ENCODE data around the gene MPPE1. TPM values are rescaled to one million over a fixed set of nuclear protein-coding genes. Genes with fewer than 3 reads are reported as not detected.

MPPE1 gene
- total and polyA plus RNA-seq, 9 of the 15 experiments (the other 6 are each of a cell fraction or from before 2014, with no cell fraction given) = 10.7 to 19.5 (median 13.3) TPM

DNA sequence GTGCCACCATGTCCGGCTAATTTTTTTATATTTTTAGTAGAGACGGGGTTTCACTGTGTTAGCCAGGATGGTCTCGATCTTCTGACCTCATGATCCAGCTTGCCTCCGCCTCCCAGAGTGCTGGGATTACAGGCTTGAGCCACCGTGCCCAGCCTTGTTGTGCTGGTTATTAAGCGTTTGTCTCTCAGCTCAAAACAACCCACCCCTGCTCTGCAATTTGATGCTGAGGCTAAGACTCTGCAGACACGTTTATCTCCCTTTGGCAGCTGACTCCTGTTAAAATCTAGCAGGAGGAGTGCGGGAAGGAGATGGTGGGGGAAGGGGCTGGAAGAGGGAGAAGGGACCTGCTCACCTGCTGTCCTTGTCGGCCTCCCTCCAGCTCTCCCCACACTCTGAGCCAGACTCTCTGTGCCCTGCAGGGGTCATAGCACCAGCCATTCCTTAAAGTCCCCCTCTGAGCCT lies 43.3 kb upstream of the MPPE1 start (continued):
- TF ChIP-seq, protein P1, sequence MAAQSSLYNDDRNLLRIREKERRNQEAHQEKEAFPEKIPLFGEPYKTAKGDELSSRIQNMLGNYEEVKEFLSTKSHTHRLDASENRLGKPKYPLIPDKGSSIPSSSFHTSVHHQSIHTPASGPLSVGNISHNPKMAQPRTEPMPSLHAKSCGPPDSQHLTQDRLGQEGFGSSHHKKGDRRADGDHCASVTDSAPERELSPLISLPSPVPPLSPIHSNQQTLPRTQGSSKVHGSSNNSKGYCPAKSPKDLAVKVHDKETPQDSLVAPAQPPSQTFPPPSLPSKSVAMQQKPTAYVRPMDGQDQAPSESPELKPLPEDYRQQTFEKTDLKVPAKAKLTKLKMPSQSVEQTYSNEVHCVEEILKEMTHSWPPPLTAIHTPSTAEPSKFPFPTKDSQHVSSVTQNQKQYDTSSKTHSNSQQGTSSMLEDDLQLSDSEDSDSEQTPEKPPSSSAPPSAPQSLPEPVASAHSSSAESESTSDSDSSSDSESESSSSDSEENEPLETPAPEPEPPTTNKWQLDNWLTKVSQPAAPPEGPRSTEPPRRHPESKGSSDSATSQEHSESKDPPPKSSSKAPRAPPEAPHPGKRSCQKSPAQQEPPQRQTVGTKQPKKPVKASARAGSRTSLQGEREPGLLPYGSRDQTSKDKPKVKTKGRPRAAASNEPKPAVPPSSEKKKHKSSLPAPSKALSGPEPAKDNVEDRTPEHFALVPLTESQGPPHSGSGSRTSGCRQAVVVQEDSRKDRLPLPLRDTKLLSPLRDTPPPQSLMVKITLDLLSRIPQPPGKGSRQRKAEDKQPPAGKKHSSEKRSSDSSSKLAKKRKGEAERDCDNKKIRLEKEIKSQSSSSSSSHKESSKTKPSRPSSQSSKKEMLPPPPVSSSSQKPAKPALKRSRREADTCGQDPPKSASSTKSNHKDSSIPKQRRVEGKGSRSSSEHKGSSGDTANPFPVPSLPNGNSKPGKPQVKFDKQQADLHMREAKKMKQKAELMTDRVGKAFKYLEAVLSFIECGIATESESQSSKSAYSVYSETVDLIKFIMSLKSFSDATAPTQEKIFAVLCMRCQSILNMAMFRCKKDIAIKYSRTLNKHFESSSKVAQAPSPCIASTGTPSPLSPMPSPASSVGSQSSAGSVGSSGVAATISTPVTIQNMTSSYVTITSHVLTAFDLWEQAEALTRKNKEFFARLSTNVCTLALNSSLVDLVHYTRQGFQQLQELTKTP (IDR thresholded peaks at IDR 0.05; ENCODE audit: low read depth in 1 of 2, partially characterized antibody in 2 of 2) = no peak
- TF ChIP-seq ELF4 (CRISPR knock-in tag; IDR thresholded peaks at IDR 0.05) = no peak
- no peak for TF ChIP-seq ZNF232 (CRISPR knock-in tag; IDR thresholded peaks at IDR 0.05)
- TF ChIP-seq CHD4 (IDR thresholded peaks at IDR 0.05; ENCODE audit: insufficient read depth, insufficient replicate concordance, low read depth, low read length, poor library complexity, severe bottlenecking) = no peak
- TF ChIP-seq ZNF12 (CRISPR knock-in tag; IDR thresholded peaks at IDR 0.05) = no peak
- TF ChIP-seq BMI1 (IDR thresholded peaks at IDR 0.05; ENCODE audit: low read length) = no peak
- peak; percentile 48; the same call in 1 of the 2 replicates for TF ChIP-seq STAT5A (IDR thresholded peaks at IDR 0.05; ENCODE audit: borderline replicate concordance, low read length)
- TF ChIP-seq MXI1 (IDR thresholded peaks at IDR 0.05; ENCODE audit: low read depth, low read length) = no peak
- TF ChIP-seq, protein P2, sequence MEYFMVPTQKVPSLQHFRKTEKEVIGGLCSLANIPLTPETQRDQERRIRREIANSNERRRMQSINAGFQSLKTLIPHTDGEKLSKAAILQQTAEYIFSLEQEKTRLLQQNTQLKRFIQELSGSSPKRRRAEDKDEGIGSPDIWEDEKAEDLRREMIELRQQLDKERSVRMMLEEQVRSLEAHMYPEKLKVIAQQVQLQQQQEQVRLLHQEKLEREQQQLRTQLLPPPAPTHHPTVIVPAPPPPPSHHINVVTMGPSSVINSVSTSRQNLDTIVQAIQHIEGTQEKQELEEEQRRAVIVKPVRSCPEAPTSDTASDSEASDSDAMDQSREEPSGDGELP (CRISPR knock-in tag; IDR thresholded peaks at IDR 0.05; ENCODE audit: borderline replicate concordance) = peak; percentile 83; the same call in 1 of the 2 replicates
- no peak for TF ChIP-seq CBX2 (IDR thresholded peaks at IDR 0.05; ENCODE audit: insufficient read depth, low read length, poor library complexity, severe bottlenecking)
- peak; percentile 38 for TF ChIP-seq DACH1 (IDR thresholded peaks at IDR 0.05; ENCODE audit: partially characterized antibody)
- TF ChIP-seq, protein P3, sequence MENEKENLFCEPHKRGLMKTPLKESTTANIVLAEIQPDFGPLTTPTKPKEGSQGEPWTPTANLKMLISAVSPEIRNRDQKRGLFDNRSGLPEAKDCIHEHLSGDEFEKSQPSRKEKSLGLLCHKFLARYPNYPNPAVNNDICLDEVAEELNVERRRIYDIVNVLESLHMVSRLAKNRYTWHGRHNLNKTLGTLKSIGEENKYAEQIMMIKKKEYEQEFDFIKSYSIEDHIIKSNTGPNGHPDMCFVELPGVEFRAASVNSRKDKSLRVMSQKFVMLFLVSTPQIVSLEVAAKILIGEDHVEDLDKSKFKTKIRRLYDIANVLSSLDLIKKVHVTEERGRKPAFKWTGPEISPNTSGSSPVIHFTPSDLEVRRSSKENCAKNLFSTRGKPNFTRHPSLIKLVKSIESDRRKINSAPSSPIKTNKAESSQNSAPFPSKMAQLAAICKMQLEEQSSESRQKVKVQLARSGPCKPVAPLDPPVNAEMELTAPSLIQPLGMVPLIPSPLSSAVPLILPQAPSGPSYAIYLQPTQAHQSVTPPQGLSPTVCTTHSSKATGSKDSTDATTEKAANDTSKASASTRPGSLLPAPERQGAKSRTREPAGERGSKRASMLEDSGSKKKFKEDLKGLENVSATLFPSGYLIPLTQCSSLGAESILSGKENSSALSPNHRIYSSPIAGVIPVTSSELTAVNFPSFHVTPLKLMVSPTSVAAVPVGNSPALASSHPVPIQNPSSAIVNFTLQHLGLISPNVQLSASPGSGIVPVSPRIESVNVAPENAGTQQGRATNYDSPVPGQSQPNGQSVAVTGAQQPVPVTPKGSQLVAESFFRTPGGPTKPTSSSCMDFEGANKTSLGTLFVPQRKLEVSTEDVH (IDR thresholded peaks at IDR 0.05; ENCODE audit: low read depth, partially characterized antibody) = no peak
- TF ChIP-seq HMG20A (CRISPR knock-in tag; conservative IDR thresholded peaks at IDR 0.05) = no peak
- no peak for TF ChIP-seq ZNF224 (CRISPR knock-in tag; IDR thresholded peaks at IDR 0.05)
- TF ChIP-seq ELF1 (tag; IDR thresholded peaks at IDR 0.05) = no peak
- TF ChIP-seq, protein P4, sequence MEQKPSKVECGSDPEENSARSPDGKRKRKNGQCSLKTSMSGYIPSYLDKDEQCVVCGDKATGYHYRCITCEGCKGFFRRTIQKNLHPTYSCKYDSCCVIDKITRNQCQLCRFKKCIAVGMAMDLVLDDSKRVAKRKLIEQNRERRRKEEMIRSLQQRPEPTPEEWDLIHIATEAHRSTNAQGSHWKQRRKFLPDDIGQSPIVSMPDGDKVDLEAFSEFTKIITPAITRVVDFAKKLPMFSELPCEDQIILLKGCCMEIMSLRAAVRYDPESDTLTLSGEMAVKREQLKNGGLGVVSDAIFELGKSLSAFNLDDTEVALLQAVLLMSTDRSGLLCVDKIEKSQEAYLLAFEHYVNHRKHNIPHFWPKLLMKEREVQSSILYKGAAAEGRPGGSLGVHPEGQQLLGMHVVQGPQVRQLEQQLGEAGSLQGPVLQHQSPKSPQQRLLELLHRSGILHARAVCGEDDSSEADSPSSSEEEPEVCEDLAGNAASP (IDR thresholded peaks at IDR 0.05) = no peak
- TF ChIP-seq HOXB6 (CRISPR knock-in tag; IDR thresholded peaks at IDR 0.05; ENCODE audit: borderline replicate concordance) = no peak
- no peak for TF ChIP-seq BCOR (IDR thresholded peaks at IDR 0.05)
- no peak for TF ChIP-seq SAP30 (IDR thresholded peaks at IDR 0.05; ENCODE audit: borderline replicate concordance, insufficient read depth, low read depth, low read length, poor library complexity, severe bottlenecking)
- no peak for TF ChIP-seq ZNF274 (IDR thresholded peaks at IDR 0.05; ENCODE audit: borderline replicate concordance, low read depth, low read length)
